Measurements from ENCODE around the gene JCAD.

JCAD gene

DNA sequence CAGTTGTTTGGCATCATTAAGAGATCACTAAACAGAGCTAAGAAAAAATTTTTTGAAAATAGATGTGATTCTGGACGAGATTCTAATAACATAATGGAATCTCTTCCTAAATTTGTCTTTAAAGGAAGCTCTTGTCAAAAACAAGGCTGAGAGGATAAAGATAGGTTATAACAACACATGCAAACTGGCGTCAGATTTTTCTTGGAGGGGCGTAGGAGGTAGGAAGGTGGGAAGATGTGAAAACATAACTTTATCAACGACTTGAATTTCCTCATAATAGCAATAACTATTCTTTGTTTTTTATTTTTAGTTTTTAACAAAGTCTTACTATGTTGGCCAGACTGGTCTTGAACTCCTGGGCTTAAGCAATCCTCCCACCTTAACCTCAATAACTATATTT, 31.8 kb upstream of the JCAD start:
- no peaks in the 10 kb centered on the region for H3K79me1 ChIP-seq (replicated peaks; ENCODE audit: low read length, poor library complexity, severe bottlenecking)
- no peak overlapping the region for H2AFZ ChIP-seq (ENCODE audit: low read depth, low read length)
- H2BK120ac ChIP-seq (ENCODE audit: low read depth, low read length), result no peak overlapping the region
- no peak overlapping the region for H3K9ac ChIP-seq (ENCODE audit: low read length)
- no peaks in the 10 kb centered on the region for H3K9me3 ChIP-seq (ENCODE audit: control insufficient read depth, low read length)
- no peaks in the 10 kb centered on the region for H3K27me3 ChIP-seq (ENCODE audit: control insufficient read depth in 1 of 2, insufficient read depth in 1 of 2, low read length in 2 of 2)
- no peak overlapping the region for H4K91ac ChIP-seq (ENCODE audit: low read length)
- no peak overlapping the region for H3K4me3 ChIP-seq (ENCODE audit: insufficient read depth in 1 of 2, low read depth in 1 of 2, low read length in 2 of 2)
- H2BK12ac ChIP-seq (ENCODE audit: low read length in 2 of 2), result no peak overlapping the region
- no peak overlapping the region for H3K4me2 ChIP-seq (ENCODE audit: low read length, poor library complexity, severe bottlenecking)
- no peak overlapping the region for H2BK15ac ChIP-seq (ENCODE audit: low read depth, poor library complexity, severe bottlenecking)
- H3K4me1 ChIP-seq (ENCODE audit: control insufficient read depth, insufficient read depth, low read depth, low read length), result peaks cover 5% of the 10 kb centered on the region
- no peak overlapping the region for H3K14ac ChIP-seq (ENCODE audit: low read length in 2 of 2)
- H3K23ac ChIP-seq (ENCODE audit: low read length in 2 of 2), result no peak overlapping the region
- no peak overlapping the region for H3K18ac ChIP-seq (ENCODE audit: low read depth in 1 of 2, low read length in 2 of 2)
- no peak overlapping the region for H3K27ac ChIP-seq (ENCODE audit: low read length, poor library complexity, severe bottlenecking)
- 100% methylated on average over 1 of the region's 4 CpGs for WGBS
- no peaks in the 10 kb centered on the region for H3K36me3 ChIP-seq (ENCODE audit: control insufficient read depth in 1 of 2, insufficient read depth in 2 of 2, low read depth in 1 of 2, low read length in 2 of 2)
- no peak overlapping the region for H4K8ac ChIP-seq (ENCODE audit: low read length)
- H3K4ac ChIP-seq (ENCODE audit: low read depth in 1 of 2, low read length in 2 of 2), result no peak overlapping the region
- H2AK5ac ChIP-seq (ENCODE audit: low read length, severe bottlenecking), result no peak overlapping the region
- no peak overlapping the region for H2BK5ac ChIP-seq (ENCODE audit: low read depth, low read length, poor library complexity, severe bottlenecking)
- no peak for DNase-seq

DNA sequence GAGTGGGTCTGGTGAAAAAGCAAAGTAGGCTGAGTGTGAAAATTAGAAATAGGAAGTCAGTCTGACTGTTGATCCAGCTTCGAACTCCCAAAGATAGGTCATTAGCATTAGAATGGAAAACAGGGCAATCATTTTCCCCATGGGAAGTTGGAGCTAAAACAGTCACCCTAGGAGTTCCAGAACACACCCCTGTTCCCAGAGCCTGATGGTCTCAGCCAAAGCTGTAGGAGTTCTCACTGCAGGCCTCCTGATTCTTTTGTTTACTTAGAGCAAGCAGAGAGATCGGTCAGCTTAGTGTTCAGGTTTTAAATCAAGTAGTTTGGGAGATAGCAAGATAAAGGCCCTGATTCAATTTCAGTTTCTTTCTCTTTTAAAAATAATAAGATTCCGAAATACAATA, 28.8 kb upstream of the JCAD start:
- H3K79me1 ChIP-seq (replicated peaks; ENCODE audit: low read length, poor library complexity, severe bottlenecking), result no peaks in the 10 kb centered on the region
- no peak overlapping the region for H2BK12ac ChIP-seq (ENCODE audit: low read length in 2 of 2)
- no peak overlapping the region for H3K9ac ChIP-seq (ENCODE audit: low read length)
- no peak overlapping the region for H4K8ac ChIP-seq (ENCODE audit: low read length)
- H3K36me3 ChIP-seq (ENCODE audit: control insufficient read depth in 1 of 2, insufficient read depth in 2 of 2, low read depth in 1 of 2, low read length in 2 of 2), result no peaks in the 10 kb centered on the region
- no peaks in the 10 kb centered on the region for H3K27me3 ChIP-seq (ENCODE audit: control insufficient read depth in 1 of 2, insufficient read depth in 1 of 2, low read length in 2 of 2)
- peaks cover 5% of the 10 kb centered on the region for H3K4me1 ChIP-seq (ENCODE audit: control insufficient read depth, insufficient read depth, low read depth, low read length)
- H2BK5ac ChIP-seq (ENCODE audit: low read depth, low read length, poor library complexity, severe bottlenecking), result no peak overlapping the region
- no peak overlapping the region for H2BK15ac ChIP-seq (ENCODE audit: low read depth, poor library complexity, severe bottlenecking)
- no peak overlapping the region for H3K18ac ChIP-seq (ENCODE audit: low read depth in 1 of 2, low read length in 2 of 2)
- no peak overlapping the region for H3K14ac ChIP-seq (ENCODE audit: low read length in 2 of 2)
- no peak overlapping the region for H3K4me2 ChIP-seq (ENCODE audit: low read length, poor library complexity, severe bottlenecking)
- no peak overlapping the region for H3K27ac ChIP-seq (ENCODE audit: low read length, poor library complexity, severe bottlenecking)
- H2AFZ ChIP-seq (ENCODE audit: low read depth, low read length), result no peak overlapping the region
- H4K91ac ChIP-seq (ENCODE audit: low read length), result no peak overlapping the region
- H3K23ac ChIP-seq (ENCODE audit: low read length in 2 of 2), result no peak overlapping the region
- H2BK120ac ChIP-seq (ENCODE audit: low read depth, low read length), result no peak overlapping the region
- no peak overlapping the region for H3K4ac ChIP-seq (ENCODE audit: low read depth in 1 of 2, low read length in 2 of 2)
- DNase-seq, result no peak
- no peaks in the 10 kb centered on the region for H3K9me3 ChIP-seq (ENCODE audit: control insufficient read depth, low read length)
- 0% methylated on average over 1 of the region's 3 CpGs for WGBS
- no peak overlapping the region for H2AK5ac ChIP-seq (ENCODE audit: low read length, severe bottlenecking)
- no peak overlapping the region for H3K4me3 ChIP-seq (ENCODE audit: insufficient read depth in 1 of 2, low read depth in 1 of 2, low read length in 2 of 2)

DNA sequence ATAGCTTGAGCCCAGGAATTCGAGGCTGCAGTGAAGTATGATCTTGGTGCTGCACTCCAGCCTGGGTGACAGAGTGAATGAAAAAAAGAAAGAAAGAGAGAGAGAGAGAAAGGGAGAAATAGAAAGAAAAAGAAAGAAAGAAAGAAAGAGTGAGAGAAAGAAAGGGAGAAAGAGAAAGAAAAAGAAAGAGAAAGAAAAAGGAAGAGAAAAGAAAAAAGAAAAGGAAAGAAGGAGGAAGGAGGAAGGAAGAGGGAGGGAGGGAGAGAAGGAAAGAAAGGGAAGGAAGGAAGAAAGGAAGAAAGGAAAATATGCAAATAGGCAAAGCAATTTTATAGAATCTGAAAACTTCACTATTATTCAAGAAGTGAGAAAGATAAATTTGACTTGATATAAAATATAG, 24.5 kb upstream of the JCAD start:
- H4K91ac ChIP-seq (ENCODE audit: low read length), result no peak overlapping the region
- H2AK5ac ChIP-seq (ENCODE audit: low read length, severe bottlenecking), result no peak overlapping the region
- no peak overlapping the region for H4K8ac ChIP-seq (ENCODE audit: low read length)
- no peak overlapping the region for H2AFZ ChIP-seq (ENCODE audit: low read depth, low read length)
- H2BK120ac ChIP-seq (ENCODE audit: low read depth, low read length), result no peak overlapping the region
- no peak overlapping the region for H2BK15ac ChIP-seq (ENCODE audit: low read depth, poor library complexity, severe bottlenecking)
- H3K14ac ChIP-seq (ENCODE audit: low read length in 2 of 2), result no peak overlapping the region
- no peak overlapping the region for H2BK5ac ChIP-seq (ENCODE audit: low read depth, low read length, poor library complexity, severe bottlenecking)
- no peaks in the 10 kb centered on the region for H3K36me3 ChIP-seq (ENCODE audit: control insufficient read depth in 1 of 2, insufficient read depth in 2 of 2, low read depth in 1 of 2, low read length in 2 of 2)
- no peak overlapping the region for H3K23ac ChIP-seq (ENCODE audit: low read length in 2 of 2)
- H3K4me2 ChIP-seq (ENCODE audit: low read length, poor library complexity, severe bottlenecking), result no peak overlapping the region
- H3K4me3 ChIP-seq (ENCODE audit: insufficient read depth in 1 of 2, low read depth in 1 of 2, low read length in 2 of 2), result no peak overlapping the region
- H3K9me3 ChIP-seq (ENCODE audit: control insufficient read depth, low read length), result no peaks in the 10 kb centered on the region
- no peak overlapping the region for H3K9ac ChIP-seq (ENCODE audit: low read length)
- H2BK12ac ChIP-seq (ENCODE audit: low read length in 2 of 2), result no peak overlapping the region
- no peak overlapping the region for H3K27ac ChIP-seq (ENCODE audit: low read length, poor library complexity, severe bottlenecking)
- H3K27me3 ChIP-seq (ENCODE audit: control insufficient read depth in 1 of 2, insufficient read depth in 1 of 2, low read length in 2 of 2), result no peaks in the 10 kb centered on the region
- no peak for DNase-seq
- H3K18ac ChIP-seq (ENCODE audit: low read depth in 1 of 2, low read length in 2 of 2), result no peak overlapping the region
- no peaks in the 10 kb centered on the region for H3K79me1 ChIP-seq (replicated peaks; ENCODE audit: low read length, poor library complexity, severe bottlenecking)
- 64% methylated on average over 1 of the region's 1 CpG for WGBS
- no peak overlapping the region for H3K4ac ChIP-seq (ENCODE audit: low read depth in 1 of 2, low read length in 2 of 2)
- H3K4me1 ChIP-seq (ENCODE audit: control insufficient read depth, insufficient read depth, low read depth, low read length), result no peaks in the 10 kb centered on the region

DNA sequence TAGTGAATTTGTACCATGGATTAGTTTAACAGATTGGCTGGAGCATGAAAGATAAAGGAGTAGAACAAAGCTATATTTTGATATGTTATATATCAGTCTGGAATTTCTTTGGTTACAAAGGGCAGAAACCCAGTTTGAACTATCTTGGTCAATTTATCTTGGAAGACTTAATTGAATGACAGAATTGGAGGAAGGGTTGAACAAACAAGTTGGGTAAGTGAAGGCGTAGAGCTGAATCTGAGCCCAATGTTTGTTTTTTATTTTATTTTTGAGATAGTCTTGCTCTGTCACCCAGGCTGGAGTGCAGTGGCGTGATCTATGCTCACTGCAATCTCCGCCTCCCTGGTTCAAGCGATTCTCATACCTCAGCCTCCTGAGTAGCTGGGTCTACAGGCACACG, 21.8 kb upstream of the JCAD start:
- no peak for DNase-seq
- WGBS, result 95% methylated on average over 5 of the region's 5 CpGs

More for the DNA sequence above, 21.8 kb upstream of the JCAD start:
- H3K4me2 ChIP-seq (ENCODE audit: low read length, poor library complexity, severe bottlenecking), result no peak overlapping the region
- H2BK120ac ChIP-seq (ENCODE audit: low read depth, low read length), result no peak overlapping the region
- no peak overlapping the region for H3K27ac ChIP-seq (ENCODE audit: low read length, poor library complexity, severe bottlenecking)
- H2AK5ac ChIP-seq (ENCODE audit: low read length, severe bottlenecking), result no peak overlapping the region
- no peak overlapping the region for H4K91ac ChIP-seq (ENCODE audit: low read length)
- no peak overlapping the region for H2BK5ac ChIP-seq (ENCODE audit: low read depth, low read length, poor library complexity, severe bottlenecking)
- H2BK15ac ChIP-seq (ENCODE audit: low read depth, poor library complexity, severe bottlenecking), result no peak overlapping the region
- H3K4me3 ChIP-seq (ENCODE audit: insufficient read depth in 1 of 2, low read depth in 1 of 2, low read length in 2 of 2), result no peak overlapping the region
- H3K9me3 ChIP-seq (ENCODE audit: control insufficient read depth, low read length), result no peaks in the 10 kb centered on the region
- H3K9ac ChIP-seq (ENCODE audit: low read length), result no peak overlapping the region
- no peak overlapping the region for H3K18ac ChIP-seq (ENCODE audit: low read depth in 1 of 2, low read length in 2 of 2)
- no peak overlapping the region for H4K8ac ChIP-seq (ENCODE audit: low read length)
- no peaks in the 10 kb centered on the region for H3K36me3 ChIP-seq (ENCODE audit: control insufficient read depth in 1 of 2, insufficient read depth in 2 of 2, low read depth in 1 of 2, low read length in 2 of 2)
- H2AFZ ChIP-seq (ENCODE audit: low read depth, low read length), result no peak overlapping the region
- H3K23ac ChIP-seq (ENCODE audit: low read length in 2 of 2), result no peak overlapping the region
- H3K4ac ChIP-seq (ENCODE audit: low read depth in 1 of 2, low read length in 2 of 2), result no peak overlapping the region
- H3K79me1 ChIP-seq (replicated peaks; ENCODE audit: low read length, poor library complexity, severe bottlenecking), result no peaks in the 10 kb centered on the region
- no peak overlapping the region for H3K14ac ChIP-seq (ENCODE audit: low read length in 2 of 2)
- no peaks in the 10 kb centered on the region for H3K27me3 ChIP-seq (ENCODE audit: control insufficient read depth in 1 of 2, insufficient read depth in 1 of 2, low read length in 2 of 2)
- no peaks in the 10 kb centered on the region for H3K4me1 ChIP-seq (ENCODE audit: control insufficient read depth, insufficient read depth, low read depth, low read length)
- H2BK12ac ChIP-seq (ENCODE audit: low read length in 2 of 2), result no peak overlapping the region
